ENCODE data around the gene RAB40B. TPM values are rescaled to one million over a fixed set of nuclear protein-coding genes. Genes with fewer than 3 reads are reported as not detected.
"Not testable (repeated sequence)": the region's sequence is repeated elsewhere in the genome, so short reads cannot be mapped to it uniquely, and the experiment has no call there.

The RAB40B gene
- total and polyA plus RNA-seq, 2 donors (not counting 1 experiment from before 2014, with no cell fraction given) = 4.7 to 8.0 TPM

GRCh38 chr17:82655038-82655479 lies 43.4 kb downstream of the RAB40B start:
- intact Hi-C loops (cut with micrococcal nuclease) = no loop called here
- ATAC-seq (ENCODE audit: low read depth) (no peak), DNase-seq (no peak)
- H3K4me3 Mint-ChIP-seq = no peak overlapping the region
- H3K9me3 ChIP-seq (ENCODE audit: control extremely low read depth in 1 of 3, control insufficient read depth in 2 of 3, insufficient read depth in 1 of 3, low read length in 2 of 3) = peaks cover 0 to under 1% (median 0%) of the 10 kb centered on the region in 3 donors
- 42% methylated on average over 6 of the region's 15 CpGs for whole genome bisulfite sequencing (ENCODE audit: insufficient coverage)
- ChIA-PET POLR2A (no interaction called here), CTCF (no interaction called here)
- no peak overlapping the region for H3K4me3 ChIP-seq (ENCODE audit: control extremely low read depth in 1 of 5, extremely low read depth in 1 of 5, insufficient read depth in 1 of 5, low read depth in 2 of 5, low read length in 4 of 5)
- H4K20me1 ChIP-seq (ENCODE audit: control insufficient read depth, insufficient read depth, low read length, poor library complexity, severe bottlenecking) = no peaks in the 10 kb centered on the region
- no peaks in the 10 kb centered on the region for H3K79me2 ChIP-seq (ENCODE audit: control insufficient read depth, insufficient read depth, low read length)
- TF ChIP-seq EZH2 (IDR thresholded peaks at IDR 0.05; ENCODE audit: borderline replicate concordance, insufficient read depth, low read depth, low read length, poor library complexity, severe bottlenecking) (no peak), CTCF (IDR thresholded peaks at IDR 0.05) (no peak)
- no peaks in the 10 kb centered on the region for H3K4me1 ChIP-seq (ENCODE audit: control insufficient read depth in 2 of 2, insufficient read depth in 2 of 2, low read length in 2 of 2)
- no peaks in the 10 kb centered on the region for H3K27me3 ChIP-seq (replicated peaks in 1 of 4; ENCODE audit: control extremely low read depth in 1 of 4, control insufficient read depth in 3 of 4, insufficient read depth in 4 of 4, low read length in 3 of 4)
- H3K27ac ChIP-seq (ENCODE audit: low read length in 2 of 2) = no peak overlapping the region
- H3K9ac ChIP-seq (ENCODE audit: low read length) = no peak overlapping the region
- no peaks in the 10 kb centered on the region for H3K27me3 Mint-ChIP-seq
- no peak overlapping the region for H2AFZ ChIP-seq (ENCODE audit: insufficient read depth, low read depth, low read length, poor library complexity, severe bottlenecking)
- peaks cover 8% of the 10 kb centered on the region for H3K4me1 Mint-ChIP-seq
- H3K27ac Mint-ChIP-seq = no peak overlapping the region
- no peaks in the 10 kb centered on the region for H3K9me3 Mint-ChIP-seq (ENCODE audit: insufficient read depth)
- peaks cover 0 to 2% of the 10 kb centered on the region in 2 experiments for H3K36me3 ChIP-seq (replicated peaks in 1 of 2; ENCODE audit: control extremely low read depth in 1 of 2, control insufficient read depth in 1 of 2, extremely low read depth in 1 of 2, insufficient read depth in 2 of 2, low read length in 1 of 2)
- no peak overlapping the region for H3K4me2 ChIP-seq (replicated peaks; ENCODE audit: low read depth, low read length, poor library complexity, severe bottlenecking)

GRCh38 chr17:82654611-82655010 lies 43.9 kb downstream of the RAB40B start:
- H3K27me3 Mint-ChIP-seq; H3K4me2 ChIP-seq (replicated peaks; ENCODE audit: low read depth, low read length, poor library complexity, severe bottlenecking); H3K27ac ChIP-seq (ENCODE audit: low read length in 2 of 2); H4K20me1 ChIP-seq (ENCODE audit: control insufficient read depth, insufficient read depth, low read length, poor library complexity, severe bottlenecking); CTCF ChIA-PET; H2AFZ ChIP-seq (ENCODE audit: insufficient read depth, low read depth, low read length, poor library complexity, severe bottlenecking); H3K4me1 ChIP-seq (ENCODE audit: control insufficient read depth in 2 of 2, insufficient read depth in 2 of 2, low read length in 2 of 2); DNase-seq; H3K27ac Mint-ChIP-seq; H3K27me3 ChIP-seq (replicated peaks in 1 of 4; ENCODE audit: control extremely low read depth in 1 of 4, control insufficient read depth in 3 of 4, insufficient read depth in 4 of 4, low read length in 3 of 4); H3K4me3 ChIP-seq (ENCODE audit: control extremely low read depth in 1 of 5, extremely low read depth in 1 of 5, insufficient read depth in 1 of 5, low read depth in 2 of 5, low read length in 4 of 5); H3K9me3 ChIP-seq (ENCODE audit: control extremely low read depth in 1 of 3, control insufficient read depth in 2 of 3, insufficient read depth in 1 of 3, low read length in 2 of 3); POLR2A ChIA-PET; H3K4me3 Mint-ChIP-seq; intact Hi-C loops (cut with micrococcal nuclease); H3K79me2 ChIP-seq (ENCODE audit: control insufficient read depth, insufficient read depth, low read length); H3K9ac ChIP-seq (ENCODE audit: low read length); ATAC-seq (ENCODE audit: low read depth); H3K36me3 ChIP-seq (replicated peaks in 1 of 2; ENCODE audit: control extremely low read depth in 1 of 2, control insufficient read depth in 1 of 2, extremely low read depth in 1 of 2, insufficient read depth in 2 of 2, low read length in 1 of 2); H3K9me3 Mint-ChIP-seq (ENCODE audit: insufficient read depth): not testable (repeated sequence)
- WGBS (ENCODE audit: insufficient coverage) = 90% methylated on average over 4 of the region's 6 CpGs
- H3K4me1 Mint-ChIP-seq = peaks cover 11% of the 10 kb centered on the region

Measured in B cell (primary cell).